GM12878 (cell line): ENCODE data around the gene UBC. TPM values are rescaled to one million over a fixed set of nuclear protein-coding genes. Genes with fewer than 3 reads are reported as not detected.
A peak's percentile ranks its signal among the peaks of the same experiment; 100 is the strongest.

ENCODE experiments used
- ATAC-seq: fragments of 200-7000 bp; cut with Tn5 transposase; 3 replicates; pipeline ENCODE4 v1.9.1; 2020; ENCODE audit warnings: mild to moderate bottlenecking, moderate library complexity
- BruUV-seq: library from RNA; stranded (reverse); fragments of 400-500 nt; replicated peaks from 2 replicates; lab custom pipeline; 2021; lab: Mats Ljungman, UMichigan
- CTCF ChIA-PET: fragments of 300-600 bp; sonication (Branson Sonifier 250); formaldehyde crosslinking; extraction: SDS; loops from one replicate; lab custom pipeline; 2021; ENCODE audit warnings: inconsistent platforms; lab: Yijun Ruan, JAX
- POLR2A ChIA-PET: fragments of 350-600 bp; formaldehyde crosslinking; extraction: SDS; loops from one replicate; lab custom pipeline; 2021; ENCODE audit warnings: inconsistent platforms; lab: Charles Lee
- RAD21 ChIA-PET: fragments of 300-600 bp; sonication (Branson Sonifier 250); formaldehyde crosslinking; loops from one replicate; lab custom pipeline; 2023; ENCODE audit warnings: antibody characterized with exemption; ENCODE audit not compliant: unreplicated experiment; lab: Charles Lee
- SMC1A ChIA-PET: fragments of 300-600 bp; sonication (Branson Sonifier 250); formaldehyde crosslinking; loops from one replicate; lab custom pipeline; 2023; ENCODE audit not compliant: unreplicated experiment, uncharacterized antibody; lab: Charles Lee
- DNase-seq: peaks from one replicate; pipeline ENCODE4 v3.0.0-alpha.2; 2011; ENCODE audit warnings: low read depth, low spot score
- FAIRE-seq: peaks from 3 replicates; lab custom pipeline; 2011; peaks lifted over from hg19 to GRCh38; lab: Jason Lieb, UNC
- H2AFZ ChIP-seq: 2 replicates; pipeline ENCODE4 v1.6.0; 2011; ENCODE audit warnings: low read depth, low read length, control low read depth; ENCODE audit not compliant: control insufficient read depth
- H3K27ac ChIP-seq: 2 replicates; pipeline ENCODE4 v1.5.1; 2011; ENCODE audit warnings: control low read depth; ENCODE audit not compliant: control insufficient read depth, insufficient read depth
- H3K27me3 ChIP-seq, 2 experiments: replicated peaks in 1 of 2; 2 replicates each; pipeline versions ENCODE4 v1.6.0 to v1.6.1; 2011; ENCODE audit warnings: low read length in 1 of 2; ENCODE audit not compliant: control insufficient read depth in 2 of 2, insufficient read depth in 2 of 2
- H3K36me3 ChIP-seq, 2 experiments: 2 replicates each; pipeline ENCODE4 v1.5.1; 2011; ENCODE audit warnings: low read length in 1 of 2; ENCODE audit not compliant: control insufficient read depth in 2 of 2, insufficient read depth in 2 of 2
- H3K4me1 ChIP-seq: 2 replicates; pipeline ENCODE4 v1.6.1; 2011; ENCODE audit warnings: mild to moderate bottlenecking, low read length, moderate library complexity, mixed read lengths; ENCODE audit not compliant: control insufficient read depth, insufficient read depth
- H3K4me2 ChIP-seq: 2 replicates; pipeline ENCODE4 v1.6.0; 2011; ENCODE audit warnings: control low read depth; ENCODE audit not compliant: control insufficient read depth, insufficient read depth
- H3K4me3 ChIP-seq: fragments of 200-600 bp; sonication (generic); 2 replicates; pipeline ENCODE4 v1.5.1; 2016
- H3K79me2 ChIP-seq: 2 replicates; pipeline ENCODE4 v1.6.0; 2011; ENCODE audit warnings: low read length; ENCODE audit not compliant: control insufficient read depth, insufficient read depth
- H3K9ac ChIP-seq: 2 replicates; pipeline ENCODE4 v1.8.0; 2011; ENCODE audit warnings: low read length, control low read depth, mixed read lengths; ENCODE audit not compliant: control insufficient read depth, insufficient read depth
- H3K9me3 ChIP-seq: replicated peaks from 3 replicates; pipeline ENCODE4 v1.5.1; 2011; ENCODE audit warnings: mild to moderate bottlenecking, low read length; ENCODE audit not compliant: control insufficient read depth, insufficient read depth
- H4K20me1 ChIP-seq: 2 replicates; pipeline ENCODE4 v1.6.0; 2011; ENCODE audit not compliant: control insufficient read depth, insufficient read depth
- SMARCA5 ChIP-seq: fragments of 450-650 bp; IDR thresholded peaks from 2 replicates; pipeline ENCODE4 v1.6.1; 2017; ENCODE audit warnings: mild to moderate bottlenecking
- SPI1 ChIP-seq: IDR thresholded peaks from 2 replicates; pipeline ENCODE4 v1.6.1; 2011; ENCODE audit warnings: low read depth, mild to moderate bottlenecking, low read length, moderate library complexity, borderline replicate concordance; ENCODE audit not compliant: insufficient read depth
- WGBS: methylation state at CpG from one replicate; pipeline ENCODE4 v1.1.6; 2016; ENCODE audit warnings: low lambda C conversion rate; ENCODE audit not compliant: insufficient replicate concordance, insufficient coverage; ENCODE audit errors: missing lambda C conversion rate; 5-methylcytosine and 5-hydroxymethylcytosine counted together
- in situ Hi-C: fragments of 300-500 bp; cut with MboI; formaldehyde crosslinking; loops from 9 replicates; pipeline ENCODE4 v1.14.3; 2018; ENCODE audit warnings: mixed read lengths
- intact Hi-C: fragments of 100-400 bp; cut with micrococcal nuclease; formaldehyde crosslinking; loops from one replicate; pipeline ENCODE4 v1.14.2; 2022; ENCODE audit not compliant: unreplicated experiment
- polyA plus RNA-seq, 11 experiments: library from polyadenylated mRNA; depleted of rRNA in 4 of 11; unstranded in 6 of 11; stranded (reverse) in 5 of 11; fragments of >200 nt; fragmentation: Nextera tagmentation in 4 of 11; fragmentation: Illumina TruSeq in 1 of 11; extraction: Ambion mirVana in 4 of 11; extraction: Trizol in 1 of 11; gene quantifications; 1 replicate in 1 of 11; 2 replicates in 10 of 11; pipeline versions ENCODE4 v1.2.1 to v1.2.3, GENCODE V29; 2011 to 2016; ENCODE audit warnings: inconsistent platforms in 2 of 11, missing spikeins in 2 of 11, low read depth in 1 of 11
- total RNA-seq, 4 experiments: library from RNA; depleted of rRNA in 3 of 4; stranded (reverse); fragments of >200 nt in 3 of 4; fragmentation: Illumina TruSeq in 1 of 4; extraction: Trizol in 1 of 4; gene quantifications; 2 replicates each; pipeline versions ENCODE4 v1.2.1 to v1.2.3, GENCODE V29; 2013 to 2021
- TF ChIP-seq, protein P1 (sequence below): fragments of 450-650 bp; IDR thresholded peaks from 2 replicates; pipeline ENCODE4 v1.6.1; 2018; ENCODE audit warnings: mild to moderate bottlenecking, low read depth, moderate library complexity; ENCODE audit not compliant: partially characterized antibody
- TF ChIP-seq, protein P2 (sequence below): fragments of 450-650 bp; IDR thresholded peaks from 2 replicates; pipeline ENCODE4 v1.6.1; 2016; ENCODE audit warnings: mild to moderate bottlenecking
- TF ChIP-seq, protein P3 (sequence below): fragments of 450-650 bp; IDR thresholded peaks from 2 replicates; pipeline ENCODE4 v1.6.1; 2017; ENCODE audit warnings: mild to moderate bottlenecking, moderate library complexity
- TF ChIP-seq, protein P4 (sequence below): fragments of 450-650 bp; IDR thresholded peaks from 2 replicates; pipeline ENCODE4 v1.6.1; 2014; ENCODE audit warnings: mild to moderate bottlenecking

UBC gene
- total and polyA plus RNA-seq, 10 of the 15 experiments (the other 5 are each of a cell fraction or from before 2014, with no cell fraction given), result 653 to 1,666 (median 874) TPM

DNA sequence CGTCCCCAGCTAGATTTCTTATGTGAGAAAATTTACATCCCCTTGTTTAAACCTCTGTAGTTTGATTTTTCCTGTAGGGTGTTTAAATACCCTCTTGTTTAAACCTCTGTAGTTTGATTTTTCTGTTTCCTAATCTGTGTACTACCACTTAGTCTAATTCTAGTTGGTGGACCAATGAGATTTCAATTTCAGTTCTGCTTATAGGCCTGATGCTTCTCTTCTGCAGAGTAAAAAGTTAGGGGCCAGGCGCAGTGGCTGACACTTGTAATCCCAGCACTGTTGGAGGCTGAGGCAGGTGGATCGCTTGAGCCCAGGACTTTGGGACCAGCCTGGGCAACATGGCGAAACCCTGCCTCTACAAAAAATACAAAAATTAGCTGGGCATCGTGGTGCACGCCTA, 11.5 kb downstream of the UBC start:
- CTCF ChIA-PET, result interaction anchor here (0.7 to 4.8 kb wide), 6 partner anchors 15 to 75 kb away, joined by 3 to 30 read pairs (median 3); no protein-coding TSS in a partner anchor
- intact Hi-C loops (loop anchor here (5.0 kb wide), 1 partner anchor 866 kb away; no protein-coding TSS in a partner anchor), in situ Hi-C loops (loop anchor here (10.0 to 25.0 kb wide), 2 partner anchors 868 to 1466 kb away; partner anchors contain the start of gene RILPL2)
- BruUV-seq, result no TSS peak
- 0 out of 2 replicates have a peak overlapping the region, but pooled peaks have one; percentile 8 for H3K9ac ChIP-seq
- H3K27me3 ChIP-seq, result no peaks in the 10 kb centered on the region
- no peaks in the 10 kb centered on the region for H4K20me1 ChIP-seq
- DNase-seq, result no peak
- RAD21 ChIA-PET, result interaction anchor here (0.7 to 4.9 kb wide), 4 partner anchors 9 to 128 kb away, joined by 3 to 51 read pairs (median 22); no protein-coding TSS in a partner anchor
- peaks cover 1% of the 10 kb centered on the region; the same call in 1 of the 2 replicates for H3K79me2 ChIP-seq
- POLR2A ChIA-PET, result interaction anchor here (0.6 to 4.3 kb wide), 8 partner anchors 8 to 128 kb away, joined by 3 to 46 read pairs (median 4); partner anchors contain the start of gene UBC
- no peaks in the 10 kb centered on the region for H3K36me3 ChIP-seq
- peak overlapping the region; percentile 56; the same call in 1 of the 2 replicates for H3K4me2 ChIP-seq
- H3K4me1 ChIP-seq, result peaks cover 48% of the 10 kb centered on the region
- H3K9me3 ChIP-seq, result no peaks in the 10 kb centered on the region
- SMC1A ChIA-PET, result interaction anchor here (1.0 to 4.4 kb wide), 11 partner anchors 11 to 127 kb away, joined by 3 to 31 read pairs (median 7); no protein-coding TSS in a partner anchor
- ATAC-seq, result peak; percentile 51
- no peak for TF ChIP-seq SMARCA5
- TF ChIP-seq, protein P1, sequence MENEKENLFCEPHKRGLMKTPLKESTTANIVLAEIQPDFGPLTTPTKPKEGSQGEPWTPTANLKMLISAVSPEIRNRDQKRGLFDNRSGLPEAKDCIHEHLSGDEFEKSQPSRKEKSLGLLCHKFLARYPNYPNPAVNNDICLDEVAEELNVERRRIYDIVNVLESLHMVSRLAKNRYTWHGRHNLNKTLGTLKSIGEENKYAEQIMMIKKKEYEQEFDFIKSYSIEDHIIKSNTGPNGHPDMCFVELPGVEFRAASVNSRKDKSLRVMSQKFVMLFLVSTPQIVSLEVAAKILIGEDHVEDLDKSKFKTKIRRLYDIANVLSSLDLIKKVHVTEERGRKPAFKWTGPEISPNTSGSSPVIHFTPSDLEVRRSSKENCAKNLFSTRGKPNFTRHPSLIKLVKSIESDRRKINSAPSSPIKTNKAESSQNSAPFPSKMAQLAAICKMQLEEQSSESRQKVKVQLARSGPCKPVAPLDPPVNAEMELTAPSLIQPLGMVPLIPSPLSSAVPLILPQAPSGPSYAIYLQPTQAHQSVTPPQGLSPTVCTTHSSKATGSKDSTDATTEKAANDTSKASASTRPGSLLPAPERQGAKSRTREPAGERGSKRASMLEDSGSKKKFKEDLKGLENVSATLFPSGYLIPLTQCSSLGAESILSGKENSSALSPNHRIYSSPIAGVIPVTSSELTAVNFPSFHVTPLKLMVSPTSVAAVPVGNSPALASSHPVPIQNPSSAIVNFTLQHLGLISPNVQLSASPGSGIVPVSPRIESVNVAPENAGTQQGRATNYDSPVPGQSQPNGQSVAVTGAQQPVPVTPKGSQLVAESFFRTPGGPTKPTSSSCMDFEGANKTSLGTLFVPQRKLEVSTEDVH, result no peak
- TF ChIP-seq, protein P2, sequence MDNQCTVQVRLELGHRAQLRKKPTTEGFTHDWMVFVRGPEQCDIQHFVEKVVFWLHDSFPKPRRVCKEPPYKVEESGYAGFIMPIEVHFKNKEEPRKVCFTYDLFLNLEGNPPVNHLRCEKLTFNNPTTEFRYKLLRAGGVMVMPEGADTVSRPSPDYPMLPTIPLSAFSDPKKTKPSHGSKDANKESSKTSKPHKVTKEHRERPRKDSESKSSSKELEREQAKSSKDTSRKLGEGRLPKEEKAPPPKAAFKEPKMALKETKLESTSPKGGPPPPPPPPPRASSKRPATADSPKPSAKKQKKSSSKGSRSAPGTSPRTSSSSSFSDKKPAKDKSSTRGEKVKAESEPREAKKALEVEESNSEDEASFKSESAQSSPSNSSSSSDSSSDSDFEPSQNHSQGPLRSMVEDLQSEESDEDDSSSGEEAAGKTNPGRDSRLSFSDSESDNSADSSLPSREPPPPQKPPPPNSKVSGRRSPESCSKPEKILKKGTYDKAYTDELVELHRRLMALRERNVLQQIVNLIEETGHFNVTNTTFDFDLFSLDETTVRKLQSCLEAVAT, result peak; percentile 55; the same call in 1 of the 2 replicates
- peak; percentile 62; the same call in 1 of the 2 replicates for TF ChIP-seq SPI1
- TF ChIP-seq, protein P3, sequence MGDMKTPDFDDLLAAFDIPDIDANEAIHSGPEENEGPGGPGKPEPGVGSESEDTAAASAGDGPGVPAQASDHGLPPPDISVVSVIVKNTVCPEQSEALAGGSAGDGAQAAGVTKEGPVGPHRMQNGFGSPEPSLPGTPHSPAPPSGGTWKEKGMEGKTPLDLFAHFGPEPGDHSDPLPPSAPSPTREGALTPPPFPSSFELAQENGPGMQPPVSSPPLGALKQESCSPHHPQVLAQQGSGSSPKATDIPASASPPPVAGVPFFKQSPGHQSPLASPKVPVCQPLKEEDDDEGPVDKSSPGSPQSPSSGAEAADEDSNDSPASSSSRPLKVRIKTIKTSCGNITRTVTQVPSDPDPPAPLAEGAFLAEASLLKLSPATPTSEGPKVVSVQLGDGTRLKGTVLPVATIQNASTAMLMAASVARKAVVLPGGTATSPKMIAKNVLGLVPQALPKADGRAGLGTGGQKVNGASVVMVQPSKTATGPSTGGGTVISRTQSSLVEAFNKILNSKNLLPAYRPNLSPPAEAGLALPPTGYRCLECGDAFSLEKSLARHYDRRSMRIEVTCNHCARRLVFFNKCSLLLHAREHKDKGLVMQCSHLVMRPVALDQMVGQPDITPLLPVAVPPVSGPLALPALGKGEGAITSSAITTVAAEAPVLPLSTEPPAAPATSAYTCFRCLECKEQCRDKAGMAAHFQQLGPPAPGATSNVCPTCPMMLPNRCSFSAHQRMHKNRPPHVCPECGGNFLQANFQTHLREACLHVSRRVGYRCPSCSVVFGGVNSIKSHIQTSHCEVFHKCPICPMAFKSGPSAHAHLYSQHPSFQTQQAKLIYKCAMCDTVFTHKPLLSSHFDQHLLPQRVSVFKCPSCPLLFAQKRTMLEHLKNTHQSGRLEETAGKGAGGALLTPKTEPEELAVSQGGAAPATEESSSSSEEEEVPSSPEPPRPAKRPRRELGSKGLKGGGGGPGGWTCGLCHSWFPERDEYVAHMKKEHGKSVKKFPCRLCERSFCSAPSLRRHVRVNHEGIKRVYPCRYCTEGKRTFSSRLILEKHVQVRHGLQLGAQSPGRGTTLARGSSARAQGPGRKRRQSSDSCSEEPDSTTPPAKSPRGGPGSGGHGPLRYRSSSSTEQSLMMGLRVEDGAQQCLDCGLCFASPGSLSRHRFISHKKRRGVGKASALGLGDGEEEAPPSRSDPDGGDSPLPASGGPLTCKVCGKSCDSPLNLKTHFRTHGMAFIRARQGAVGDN, result peak; percentile 62; the same call in 1 of the 2 replicates
- TF ChIP-seq, protein P4, sequence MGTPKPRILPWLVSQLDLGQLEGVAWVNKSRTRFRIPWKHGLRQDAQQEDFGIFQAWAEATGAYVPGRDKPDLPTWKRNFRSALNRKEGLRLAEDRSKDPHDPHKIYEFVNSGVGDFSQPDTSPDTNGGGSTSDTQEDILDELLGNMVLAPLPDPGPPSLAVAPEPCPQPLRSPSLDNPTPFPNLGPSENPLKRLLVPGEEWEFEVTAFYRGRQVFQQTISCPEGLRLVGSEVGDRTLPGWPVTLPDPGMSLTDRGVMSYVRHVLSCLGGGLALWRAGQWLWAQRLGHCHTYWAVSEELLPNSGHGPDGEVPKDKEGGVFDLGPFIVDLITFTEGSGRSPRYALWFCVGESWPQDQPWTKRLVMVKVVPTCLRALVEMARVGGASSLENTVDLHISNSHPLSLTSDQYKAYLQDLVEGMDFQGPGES, result no peak
- FAIRE-seq, result peak; percentile 83
- peak overlapping the region; percentile 28; the same call in 1 of the 2 replicates for H3K27ac ChIP-seq
- 60% methylated on average over 6 of the region's 6 CpGs for WGBS
- H2AFZ ChIP-seq, result no peak overlapping the region
- no peak overlapping the region for H3K4me3 ChIP-seq
